Fibroblast of lung (primary cell): ENCODE data around the gene ESF1.

Experiments
- EZH2 ChIP-seq: IDR thresholded peaks from 2 replicates; pipeline ENCODE4 v1.5.1; 2012; ENCODE audit warnings: low read length, control low read depth, mild to moderate bottlenecking; ENCODE audit errors: missing control alignments
- TF ChIP-seq, protein P1 (sequence below), 2 donors: IDR thresholded peaks in 1 of 2; conservative IDR thresholded peaks in 1 of 2; 1 replicate in 1 of 2; 2 replicates in 1 of 2; pipeline ENCODE4 v1.5.1; 2011 to 2012; ENCODE audit warnings: low read length in 2 of 2, control low read depth in 1 of 2, inconsistent platforms in 1 of 2, low read depth in 1 of 2, mild to moderate bottlenecking in 1 of 2

DNA sequence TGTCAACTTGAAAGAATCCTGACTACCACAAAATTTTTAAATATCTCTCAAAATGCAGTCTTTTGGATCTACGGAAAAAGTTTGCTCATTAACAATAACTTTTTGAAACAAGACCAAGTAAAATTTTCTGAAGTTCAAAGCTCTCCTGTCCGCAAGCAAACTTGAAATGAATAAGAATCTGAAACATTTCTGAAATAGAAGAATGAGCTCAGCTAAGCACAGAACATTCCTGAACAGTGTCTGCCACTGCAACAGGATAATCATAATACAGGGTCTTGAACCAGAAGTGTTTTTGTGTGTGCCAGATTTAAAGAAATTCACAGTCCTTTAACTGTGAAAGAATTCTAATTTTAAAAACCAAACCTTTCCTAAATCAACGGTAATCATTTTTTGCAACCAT is 96.9 kb downstream of the ESF1 start:
- TF ChIP-seq, protein P1, sequence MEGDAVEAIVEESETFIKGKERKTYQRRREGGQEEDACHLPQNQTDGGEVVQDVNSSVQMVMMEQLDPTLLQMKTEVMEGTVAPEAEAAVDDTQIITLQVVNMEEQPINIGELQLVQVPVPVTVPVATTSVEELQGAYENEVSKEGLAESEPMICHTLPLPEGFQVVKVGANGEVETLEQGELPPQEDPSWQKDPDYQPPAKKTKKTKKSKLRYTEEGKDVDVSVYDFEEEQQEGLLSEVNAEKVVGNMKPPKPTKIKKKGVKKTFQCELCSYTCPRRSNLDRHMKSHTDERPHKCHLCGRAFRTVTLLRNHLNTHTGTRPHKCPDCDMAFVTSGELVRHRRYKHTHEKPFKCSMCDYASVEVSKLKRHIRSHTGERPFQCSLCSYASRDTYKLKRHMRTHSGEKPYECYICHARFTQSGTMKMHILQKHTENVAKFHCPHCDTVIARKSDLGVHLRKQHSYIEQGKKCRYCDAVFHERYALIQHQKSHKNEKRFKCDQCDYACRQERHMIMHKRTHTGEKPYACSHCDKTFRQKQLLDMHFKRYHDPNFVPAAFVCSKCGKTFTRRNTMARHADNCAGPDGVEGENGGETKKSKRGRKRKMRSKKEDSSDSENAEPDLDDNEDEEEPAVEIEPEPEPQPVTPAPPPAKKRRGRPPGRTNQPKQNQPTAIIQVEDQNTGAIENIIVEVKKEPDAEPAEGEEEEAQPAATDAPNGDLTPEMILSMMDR (conservative IDR thresholded peaks at IDR 0.05 in 1 of 2, IDR thresholded peaks at IDR 0.05 in 1 of 2; ENCODE audit: low read depth in 1 of 2, low read length in 2 of 2), result no peak
- TF ChIP-seq EZH2, result no peak
